HL-60 (cell line): ENCODE data around the gene ISL2.

Experiments used
- DNase-seq, 2 experiments: peaks; one replicate each; pipeline ENCODE4 v3.0.0-alpha.2; 2010 to 2020; ENCODE audit warnings: low read depth in 1 of 2, low spot score in 1 of 2
- H3K27ac ChIP-seq: fragments of 250-450 bp; sonication (Bioruptor Pico); replicated peaks from 2 replicates; pipeline ENCODE4 v1.5.1; 2020; ENCODE audit warnings: mild to moderate bottlenecking, moderate library complexity
- H3K27me3 ChIP-seq: fragments of 250-450 bp; sonication (Bioruptor Pico); 2 replicates; pipeline ENCODE4 v1.5.1; 2021; ENCODE audit warnings: mild to moderate bottlenecking, moderate library complexity; ENCODE audit not compliant: insufficient read depth, poor library complexity, severe bottlenecking
- H3K4me3 ChIP-seq: replicated peaks from 2 replicates; pipeline ENCODE4 v1.5.1; 2011; ENCODE audit warnings: mild to moderate bottlenecking, control low read depth, low read length; ENCODE audit not compliant: insufficient read depth
- CTCF ChIP-seq: IDR thresholded peaks from one replicate; pipeline ENCODE4 v1.5.1; 2011; ENCODE audit warnings: low read length, control low read depth, inconsistent platforms; ENCODE audit not compliant: insufficient read depth
- GABPA ChIP-seq: IDR thresholded peaks from 2 replicates; pipeline ENCODE4 v1.6.1; 2012; ENCODE audit warnings: low read depth
- POLR2AphosphoS5 ChIP-seq: IDR thresholded peaks from 2 replicates; pipeline ENCODE4 v1.6.1; 2012; ENCODE audit warnings: low read depth
- REST ChIP-seq: IDR thresholded peaks from 2 replicates; pipeline ENCODE4 v1.6.1; 2012; ENCODE audit warnings: low read depth; ENCODE audit not compliant: insufficient replicate concordance
- SPI1 ChIP-seq: IDR thresholded peaks from 2 replicates; pipeline ENCODE4 v1.6.1; 2012; ENCODE audit warnings: low read depth, mild to moderate bottlenecking, borderline replicate concordance

Gene ISL2

GRCh38 chr15:76339305-76340197 is 3.0 kb downstream of the ISL2 start:
- DNase-seq = peak; percentile 56 to 58
- Histone ChIP-seq H3K27me3 (no peaks in the 10 kb centered on the region), H3K4me3 (peak overlapping the region; percentile 66), H3K27ac (peak overlapping the region; percentile 90)
- TF ChIP-seq GABPA = no peak
- TF ChIP-seq SPI1 = no peak
- no peak for TF ChIP-seq REST
- no peak for TF ChIP-seq CTCF
- no peak for TF ChIP-seq POLR2AphosphoS5

GRCh38 chr15:76340198-76340802 is 3.7 kb downstream of the ISL2 start:
- DNase-seq = peak in 1 of 2 experiments; percentile 14
- no peaks in the 10 kb centered on the region for H3K27me3 ChIP-seq
- TF ChIP-seq GABPA (no peak), SPI1 (no peak), CTCF (no peak), REST (no peak), POLR2AphosphoS5 (no peak)
- peak overlapping the region; percentile 90 for H3K27ac ChIP-seq
- H3K4me3 ChIP-seq = peak overlapping the region; percentile 66

- Histone ChIP-seq H3K27me3 (no peaks in the 10 kb centered on the region), H3K27ac (no peak overlapping the region), H3K4me3 (peak overlapping the region; percentile 66; the same call in 1 of the 2 replicates)
- TF ChIP-seq CTCF (no peak), GABPA (no peak), SPI1 (no peak), POLR2AphosphoS5 (no peak), REST (no peak)
- no peak for DNase-seq
Measured at GRCh38 chr15:76340803-76341365, 4.3 kb downstream of the ISL2 start.
